HG02884 (cell line): ENCODE results near the gene SLC38A8.

Experiments used
- ATAC-seq: cut with Tn5 transposase; IDR thresholded peaks from one replicate; pipeline ENCODE4 v1.9.1; 2021; ENCODE audit warnings: mild to moderate bottlenecking, moderate library complexity; ENCODE audit not compliant: unreplicated experiment

Gene SLC38A8

DNA sequence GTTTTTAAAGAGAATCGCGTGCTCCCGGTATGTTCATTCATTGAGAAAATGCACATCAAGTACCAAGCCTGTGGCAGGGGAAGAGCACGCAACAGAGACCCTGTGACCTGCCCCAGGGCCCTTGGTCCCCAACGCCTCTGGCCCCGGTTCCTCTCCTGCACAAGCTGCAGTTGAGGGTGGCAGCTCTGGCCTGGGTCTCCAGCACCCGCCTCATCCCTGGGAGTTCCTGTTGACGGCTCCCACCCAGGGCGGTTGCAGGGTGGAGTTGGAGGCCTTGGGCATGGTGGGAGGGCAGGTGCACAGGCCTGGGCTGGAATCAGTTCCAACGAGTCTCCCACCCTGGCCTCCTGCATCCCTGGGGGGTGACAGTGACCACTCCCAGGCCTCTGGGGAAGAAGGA lies 69.5 kb downstream of the SLC38A8 start:
- no peak for ATAC-seq

DNA sequence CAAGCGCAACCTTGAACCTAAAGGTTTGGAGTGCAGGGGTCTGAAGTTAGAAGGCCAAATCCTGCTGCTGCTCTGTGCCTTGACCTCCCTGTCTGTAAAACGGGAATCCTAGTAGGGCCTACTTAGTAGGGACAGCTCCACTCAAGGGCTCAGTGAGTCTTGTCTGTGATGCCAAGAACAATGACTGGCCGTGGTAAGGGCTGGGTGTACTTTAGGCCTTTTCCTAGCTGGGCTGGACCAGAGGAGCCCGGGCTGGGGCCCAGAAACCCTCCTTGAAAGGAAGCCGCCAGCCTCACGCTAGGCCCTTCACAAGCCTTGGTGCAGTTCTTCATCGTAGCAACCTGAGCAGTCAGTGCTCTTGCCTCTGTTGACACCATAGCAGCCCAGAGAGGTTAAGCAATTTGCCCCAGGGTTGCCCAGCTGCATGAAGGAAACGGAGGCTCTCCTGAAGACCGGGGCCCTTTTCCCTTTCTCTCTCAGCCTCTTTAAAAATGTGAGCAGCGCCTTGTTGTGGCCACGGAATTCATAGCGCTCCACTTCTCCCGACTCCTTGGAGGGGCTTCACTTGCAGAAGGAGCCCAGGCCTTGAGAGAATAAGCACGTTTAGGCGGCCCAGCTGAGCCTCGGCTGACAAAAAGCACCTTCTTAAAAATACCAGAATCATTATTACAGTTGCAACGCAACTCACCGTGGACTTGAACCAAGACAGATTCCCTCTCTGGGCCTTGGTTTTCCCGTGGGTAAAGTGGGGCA lies 70.2 kb downstream of the SLC38A8 start:
- ATAC-seq: no peak

DNA sequence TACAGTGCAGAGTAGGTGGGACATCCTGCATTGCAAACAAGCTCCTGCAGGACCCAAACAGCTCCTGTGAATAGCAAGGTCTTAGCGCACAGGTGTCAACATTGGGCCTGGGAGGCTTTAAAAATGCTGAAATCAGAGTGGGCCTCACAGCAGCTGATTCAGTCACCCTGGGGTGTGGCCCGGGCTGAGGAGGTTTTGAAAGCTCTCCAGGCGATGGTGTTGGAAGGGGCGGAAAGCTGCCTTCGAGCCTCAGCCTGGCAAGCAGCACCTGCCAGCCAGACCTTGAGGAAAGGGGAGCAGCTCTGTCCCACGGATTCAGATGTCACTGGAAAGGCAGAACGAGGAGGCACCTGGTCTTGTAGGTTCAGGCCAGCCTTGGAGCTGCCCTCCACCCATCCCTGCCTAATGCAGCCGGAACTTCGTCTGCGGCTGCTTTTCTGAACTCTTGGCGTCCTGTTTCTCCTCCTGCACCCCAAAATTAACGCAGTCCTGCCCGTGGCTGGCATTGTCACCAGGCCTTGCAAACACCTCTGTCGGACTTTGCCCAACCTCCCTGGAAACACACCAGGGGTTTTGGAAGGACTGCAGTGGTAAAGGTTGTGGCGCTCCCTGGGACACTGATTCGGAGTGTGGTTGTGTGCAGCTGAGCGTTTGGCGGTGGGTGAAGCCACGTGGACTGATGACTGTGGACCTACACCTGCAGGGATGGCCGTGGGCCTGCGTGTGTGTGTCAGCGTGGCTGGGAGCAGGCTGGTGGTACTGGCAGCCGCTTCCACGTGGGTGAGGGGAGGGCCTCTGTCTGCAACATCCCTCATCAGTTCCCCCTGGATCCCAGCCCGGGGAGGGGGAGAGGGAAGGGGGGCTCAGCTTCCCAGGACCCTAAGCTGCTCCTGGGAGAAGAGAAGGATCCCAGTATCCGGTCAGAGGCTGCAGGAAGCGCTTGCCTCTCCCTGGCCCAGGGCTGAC lies 71.1 kb downstream of the SLC38A8 start:
- no peak for ATAC-seq

DNA sequence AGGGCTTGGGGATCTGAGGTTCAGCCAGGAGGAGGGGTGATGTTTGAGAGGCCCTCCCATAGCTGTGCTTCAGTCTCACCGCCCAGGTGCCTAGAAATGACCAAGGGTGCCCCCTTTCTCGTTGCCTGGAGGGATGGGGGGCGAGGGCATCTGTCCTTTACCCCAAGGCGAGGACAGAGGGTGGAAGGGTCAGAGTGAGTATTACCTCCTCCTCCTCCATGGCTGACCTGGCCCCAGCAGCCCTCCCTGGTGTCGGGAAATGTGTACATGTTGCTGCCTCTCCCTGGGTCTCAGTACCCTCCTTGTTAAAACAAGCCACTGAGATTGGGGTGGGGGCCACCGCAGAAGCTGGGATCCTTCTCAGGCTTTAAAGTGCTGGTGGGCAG lies 72.2 kb downstream of the SLC38A8 start:
- no peak for ATAC-seq

DNA sequence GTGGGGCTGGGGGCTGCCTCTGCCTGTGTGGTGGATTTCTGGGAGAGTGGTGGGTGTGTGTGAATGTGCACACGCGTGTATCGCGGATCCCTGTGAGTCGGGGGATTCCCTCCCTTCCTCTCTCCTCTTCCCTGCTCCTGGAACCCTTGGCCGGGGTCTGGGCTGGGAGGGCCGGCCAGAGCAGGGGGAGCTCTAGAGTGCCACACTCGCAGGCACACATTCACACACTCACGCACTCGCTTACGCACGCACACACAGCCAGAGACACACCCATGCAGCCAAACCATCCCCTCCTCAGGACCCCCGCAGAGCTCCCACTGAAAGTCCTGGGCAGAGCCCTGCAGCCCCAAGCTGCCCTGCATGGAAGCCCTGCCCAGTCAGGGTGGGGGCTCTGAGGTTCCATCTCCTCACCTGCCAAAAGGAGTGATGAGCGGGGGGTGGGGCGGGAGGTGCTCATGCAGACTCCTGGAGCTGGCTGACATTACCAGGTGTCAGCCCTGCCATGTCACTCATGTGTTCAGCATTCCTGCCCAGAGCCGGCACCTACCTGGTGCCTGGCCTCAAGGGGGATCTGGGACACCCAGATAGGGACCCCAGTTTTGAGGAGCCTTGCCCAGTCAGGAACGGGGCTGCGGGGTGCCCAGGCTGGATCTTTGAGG lies 72.7 kb downstream of the SLC38A8 start:
- ATAC-seq: no peak

DNA sequence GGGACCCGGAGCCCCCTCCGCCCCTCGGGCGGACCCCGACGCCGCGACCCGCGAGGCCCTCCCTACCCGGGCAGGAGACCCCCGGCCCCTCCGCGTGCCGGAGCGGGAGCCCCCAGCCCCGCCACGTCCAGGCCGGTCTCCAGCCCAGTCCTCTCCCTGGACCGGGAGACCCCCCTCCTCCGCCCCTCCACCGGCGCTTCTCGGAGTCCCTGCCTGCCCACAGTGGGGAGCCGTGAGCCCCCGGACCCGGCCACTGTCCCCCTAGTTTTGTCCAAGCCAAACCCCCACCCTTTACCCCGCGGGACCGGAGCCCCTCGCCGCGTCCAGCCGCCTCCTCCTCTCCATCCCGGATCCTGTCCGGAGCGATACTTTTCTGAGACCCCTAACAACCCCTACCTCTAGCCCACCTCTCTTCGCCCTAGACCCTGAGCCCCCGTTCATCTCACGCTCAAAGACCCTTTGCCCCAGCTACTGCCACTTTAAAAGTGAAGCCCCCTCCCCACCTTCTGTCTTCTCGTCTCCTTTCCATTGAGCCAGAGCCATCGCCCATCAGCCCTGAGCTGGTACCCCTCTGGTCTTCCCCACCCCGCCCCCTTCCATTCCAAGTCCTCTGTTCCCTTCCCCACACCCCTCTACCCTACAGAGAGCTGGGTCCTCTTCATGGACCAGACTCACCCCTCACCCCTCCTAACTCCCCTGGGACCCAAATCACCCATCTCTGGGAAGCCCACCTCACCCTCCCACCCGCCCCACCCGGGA lies 73.5 kb downstream of the SLC38A8 start:
- no peak for ATAC-seq

DNA sequence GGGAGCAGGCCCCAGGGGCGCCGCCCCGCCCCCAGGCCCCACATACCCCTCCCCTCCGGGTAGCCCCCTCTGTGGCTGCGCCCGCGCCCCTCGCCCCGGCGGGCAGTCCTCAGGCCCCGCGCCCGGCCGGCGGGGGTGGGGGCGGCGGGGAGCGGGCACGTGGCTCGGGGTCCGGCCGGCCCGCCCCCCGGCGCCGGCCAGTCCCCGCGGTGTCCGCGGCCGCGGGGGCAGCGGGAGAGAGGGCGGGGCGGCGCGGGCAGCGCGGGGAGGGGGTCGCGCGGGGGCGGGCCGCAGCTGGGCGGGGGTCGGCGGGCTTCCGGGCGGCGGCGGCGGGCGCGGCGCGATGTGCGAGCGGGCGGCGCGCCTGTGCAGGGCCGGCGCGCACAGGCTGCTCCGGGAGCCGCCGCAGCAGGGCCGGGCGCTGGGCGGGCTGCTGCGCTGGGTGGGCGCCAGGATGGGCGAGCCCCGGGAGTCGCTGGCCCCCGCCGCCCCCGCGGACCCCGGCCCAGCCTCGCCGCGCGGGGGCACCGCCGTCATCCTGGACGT lies 74.2 kb downstream of the SLC38A8 start:
- ATAC-seq: no peak

DNA sequence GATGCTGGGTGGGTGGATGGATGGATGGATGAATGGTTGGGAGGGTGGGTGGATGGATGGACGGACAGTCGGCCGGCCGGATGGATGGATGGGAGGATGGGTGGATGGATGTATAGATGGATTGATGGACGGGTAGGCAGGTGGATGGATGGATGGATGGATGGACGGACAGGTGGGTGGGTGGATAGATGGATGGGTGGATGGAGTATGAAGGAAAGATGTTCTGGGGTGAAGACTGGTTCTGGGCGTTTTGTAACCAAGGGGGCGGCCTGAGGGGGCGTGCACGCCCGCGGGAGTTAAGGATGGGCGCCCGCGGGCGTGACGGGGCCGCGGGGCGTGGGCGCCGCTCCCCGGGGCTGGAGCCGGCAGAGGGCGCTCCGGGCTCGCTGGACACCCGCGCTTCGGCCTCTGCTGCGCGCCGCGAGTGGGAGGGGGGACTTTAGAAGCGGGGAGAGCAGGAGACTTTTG lies 74.7 kb downstream of the SLC38A8 start, which contains the start of gene NECAB2:
TSS of gene NECAB2 (plus strand) at position 407 of the 468 bp plus-strand sequence. CDS start 405 bp downstream, outside the sequence.
- no peak for ATAC-seq

DNA sequence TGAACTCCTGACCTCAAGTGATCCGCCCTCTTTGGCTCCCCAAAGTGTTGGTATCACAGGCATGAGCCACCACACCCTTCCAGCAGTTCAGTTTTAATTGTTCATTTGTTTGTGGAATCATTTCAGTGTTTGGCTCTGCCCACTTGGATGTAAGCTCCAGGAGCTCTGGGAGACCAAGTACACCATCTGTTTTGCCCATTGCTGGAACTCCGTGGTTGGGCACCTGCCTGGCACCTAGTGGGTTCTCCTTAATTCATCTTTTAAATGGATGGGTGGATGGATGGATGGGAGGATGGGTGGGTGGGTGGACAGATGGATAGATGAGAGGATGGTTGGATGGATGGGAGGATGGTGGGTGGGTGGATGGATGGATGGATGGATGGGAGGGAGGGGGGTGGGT lies 75.5 kb downstream of the SLC38A8 start:
- no peak for ATAC-seq

DNA sequence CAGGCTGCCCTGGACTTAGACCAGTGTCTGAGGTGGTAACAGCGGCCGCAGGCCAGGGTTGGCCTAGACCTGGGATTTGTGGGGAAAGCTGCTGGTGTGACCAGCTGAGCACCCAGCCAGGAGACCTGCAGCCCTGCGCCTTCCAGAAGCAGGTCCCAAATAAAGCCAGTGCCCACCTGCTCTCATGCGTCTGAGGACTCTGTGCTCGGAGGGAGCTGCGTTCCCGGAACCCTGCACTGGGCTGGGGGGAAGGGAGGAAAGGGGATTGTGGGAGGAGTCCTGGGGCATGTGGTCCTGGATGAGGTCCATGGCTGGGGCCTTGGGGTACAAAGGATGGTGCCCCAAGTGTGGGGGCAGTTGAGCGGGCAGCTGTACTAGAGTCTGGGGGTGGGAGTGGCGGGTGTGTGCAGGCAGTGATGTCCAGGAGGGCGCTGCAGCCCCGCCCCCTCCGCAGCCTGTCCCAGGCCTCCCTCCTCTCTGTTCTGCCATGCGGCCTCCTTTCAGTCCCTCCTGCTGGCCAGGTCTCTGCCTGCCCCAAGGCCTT lies 76.4 kb downstream of the SLC38A8 start:
- ATAC-seq: no peak

DNA sequence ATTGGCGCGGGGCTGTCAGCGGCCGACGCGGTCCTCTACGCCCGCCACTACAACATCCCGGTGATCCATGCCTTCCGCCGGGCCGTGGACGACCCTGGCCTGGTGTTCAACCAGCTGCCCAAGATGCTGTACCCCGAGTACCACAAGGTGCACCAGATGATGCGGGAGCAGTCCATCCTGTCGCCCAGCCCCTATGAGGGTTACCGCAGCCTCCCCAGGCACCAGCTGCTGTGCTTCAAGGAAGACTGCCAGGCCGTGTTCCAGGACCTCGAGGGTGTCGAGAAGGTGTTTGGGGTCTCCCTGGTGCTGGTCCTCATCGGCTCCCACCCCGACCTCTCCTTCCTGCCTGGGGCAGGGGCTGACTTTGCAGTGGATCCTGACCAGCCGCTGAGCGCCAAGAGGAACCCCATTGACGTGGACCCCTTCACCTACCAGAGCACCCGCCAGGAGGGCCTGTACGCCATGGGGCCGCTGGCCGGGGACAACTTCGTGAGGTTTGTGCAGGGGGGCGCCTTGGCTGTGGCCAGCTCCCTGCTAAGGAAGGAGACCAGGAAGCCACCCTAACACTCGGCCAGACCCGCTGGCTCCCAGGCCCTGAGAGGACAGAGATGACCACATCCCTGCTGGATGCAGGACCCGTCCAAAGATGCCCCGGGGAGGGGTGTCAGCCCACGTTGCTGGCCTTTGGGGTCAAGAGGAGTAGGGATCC lies 77.0 kb downstream of the SLC38A8 start:
- ATAC-seq: no peak

DNA sequence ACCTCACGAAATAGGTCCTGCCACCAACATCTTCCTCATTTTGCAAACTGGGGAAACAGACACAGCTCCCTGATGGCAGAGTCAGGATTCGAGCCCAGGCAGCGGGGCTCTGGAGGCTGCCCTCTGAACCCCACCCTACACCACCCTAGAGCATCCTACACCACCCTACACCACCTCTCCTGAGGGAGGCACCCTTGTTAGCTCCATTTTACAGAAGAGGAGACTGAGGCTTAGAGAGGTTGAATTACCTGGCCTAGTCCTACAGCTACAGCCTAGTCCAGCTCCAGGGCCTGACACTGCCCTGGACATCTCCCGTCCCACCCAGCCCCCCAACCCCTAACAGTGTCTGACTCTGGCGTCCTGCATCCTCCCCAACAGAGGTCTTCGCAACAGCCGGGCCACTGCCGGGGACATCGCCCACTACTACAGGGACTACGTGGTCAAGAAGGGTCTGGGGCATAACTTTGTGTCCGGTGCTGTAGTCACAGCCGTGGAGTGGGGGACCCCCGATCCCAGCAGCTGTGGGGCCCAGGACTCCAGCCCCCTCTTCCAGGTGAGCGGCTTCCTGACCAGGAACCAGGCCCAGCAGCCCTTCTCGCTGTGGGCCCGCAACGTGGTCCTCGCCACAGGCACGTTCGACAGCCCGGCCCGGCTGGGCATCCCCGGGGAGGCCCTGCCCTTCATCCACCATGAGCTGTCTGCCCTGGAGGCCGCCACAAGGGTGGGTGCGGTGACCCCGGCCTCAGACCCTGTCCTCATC lies 77.7 kb downstream of the SLC38A8 start:
- ATAC-seq: no peak

DNA sequence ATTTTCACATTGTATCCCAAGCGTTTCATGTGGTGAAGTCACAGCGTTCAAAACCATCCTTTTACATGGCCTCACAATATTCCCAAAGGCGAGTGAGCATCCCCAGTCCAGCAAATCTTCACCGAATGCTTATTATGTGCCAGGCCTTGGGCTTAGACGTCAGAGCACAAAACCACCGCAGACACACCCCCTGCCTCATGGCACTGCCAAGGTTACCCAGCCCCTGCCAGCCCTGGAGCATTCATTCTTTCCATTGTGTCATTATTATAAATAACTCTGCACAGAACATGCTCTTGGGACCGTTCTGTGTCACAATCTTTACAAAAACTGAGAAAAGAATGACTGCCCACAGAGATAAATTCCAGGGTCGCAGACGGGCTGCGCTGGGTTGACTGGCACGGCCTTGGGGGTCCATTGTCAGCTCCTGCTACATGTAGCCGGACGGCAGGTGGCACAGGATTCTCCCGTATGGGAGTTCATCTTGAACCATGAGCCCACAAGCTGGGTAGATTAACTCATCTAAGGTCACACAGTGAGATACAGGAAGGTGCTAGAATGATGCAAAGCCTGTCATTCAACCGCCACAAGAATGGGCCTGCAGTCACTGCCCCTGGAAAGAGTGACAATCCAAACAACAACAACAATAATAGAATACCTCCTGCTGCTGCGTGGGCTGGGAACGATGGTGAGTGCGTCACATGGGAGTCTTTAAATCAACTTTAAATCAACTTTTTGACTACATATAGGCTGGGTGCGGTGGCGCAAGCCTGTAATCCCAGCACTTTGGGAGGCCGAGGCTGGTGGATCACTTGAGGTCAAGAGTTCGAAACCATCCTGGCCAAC lies 79.1 kb downstream of the SLC38A8 start:
- no peak for ATAC-seq

DNA sequence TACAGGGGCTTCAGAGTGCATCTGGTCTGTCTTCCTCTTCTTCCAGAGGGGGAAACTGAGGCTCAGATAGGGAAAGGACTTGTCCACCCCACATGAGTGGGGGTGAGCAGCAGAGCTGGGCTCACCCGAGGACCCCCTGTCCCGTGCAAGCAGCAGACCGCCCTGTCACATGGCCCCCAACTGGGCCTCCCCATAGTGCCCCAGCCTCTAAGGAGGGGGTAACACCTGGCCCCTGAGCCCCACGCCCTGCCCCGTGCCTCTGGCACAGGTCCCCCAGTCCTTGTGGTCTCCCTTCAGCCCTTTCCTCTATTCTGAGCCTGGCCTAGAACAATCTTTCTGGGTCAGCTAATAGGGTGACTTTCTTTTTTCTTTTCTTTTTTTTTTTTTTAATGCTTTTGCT lies 81.0 kb downstream of the SLC38A8 start:
- no peak for ATAC-seq

DNA sequence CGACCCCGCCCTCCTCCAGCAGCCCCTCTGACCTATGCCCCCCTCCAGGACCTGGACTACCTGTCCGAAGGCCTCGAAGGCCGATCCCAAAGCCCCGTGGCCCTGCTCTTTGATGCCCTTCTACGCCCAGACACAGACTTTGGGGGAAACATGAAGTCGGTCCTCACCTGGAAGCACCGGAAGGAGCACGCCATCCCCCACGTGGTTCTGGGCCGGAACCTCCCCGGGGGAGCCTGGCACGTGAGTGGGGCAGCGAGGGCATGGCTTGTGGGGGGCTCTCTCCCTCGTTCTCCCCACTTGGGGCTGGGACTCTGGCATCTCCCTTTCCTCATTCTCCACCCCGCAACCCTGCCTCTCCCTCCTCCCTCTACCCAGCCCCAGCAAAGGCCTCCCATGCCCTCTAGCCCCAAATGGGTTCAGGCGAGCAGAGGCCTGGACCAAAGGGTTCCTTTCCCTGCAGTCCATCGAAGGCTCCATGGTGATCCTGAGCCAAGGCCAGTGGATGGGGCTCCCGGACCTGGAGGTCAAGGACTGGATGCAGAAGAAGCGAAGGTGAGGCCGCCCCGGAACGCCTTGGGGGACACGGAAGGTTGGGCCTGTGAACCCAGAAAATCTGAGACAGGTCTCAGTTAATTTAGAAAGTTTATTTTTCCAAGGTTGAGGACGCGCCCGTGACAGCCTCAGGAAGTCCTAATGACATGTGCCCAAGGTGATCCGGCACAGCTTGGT lies 81.9 kb downstream of the SLC38A8 start:
- no peak for ATAC-seq
